ENCODE data around the gene CERS2. TPM values are rescaled to one million over a fixed set of nuclear protein-coding genes. Genes with fewer than 3 reads are reported as not detected.

Gene CERS2
- total and polyA plus RNA-seq, 2 of the 13 experiments (the other 11 are each of a cell fraction or from before 2014, with no cell fraction given): 269 to 298 TPM

DNA sequence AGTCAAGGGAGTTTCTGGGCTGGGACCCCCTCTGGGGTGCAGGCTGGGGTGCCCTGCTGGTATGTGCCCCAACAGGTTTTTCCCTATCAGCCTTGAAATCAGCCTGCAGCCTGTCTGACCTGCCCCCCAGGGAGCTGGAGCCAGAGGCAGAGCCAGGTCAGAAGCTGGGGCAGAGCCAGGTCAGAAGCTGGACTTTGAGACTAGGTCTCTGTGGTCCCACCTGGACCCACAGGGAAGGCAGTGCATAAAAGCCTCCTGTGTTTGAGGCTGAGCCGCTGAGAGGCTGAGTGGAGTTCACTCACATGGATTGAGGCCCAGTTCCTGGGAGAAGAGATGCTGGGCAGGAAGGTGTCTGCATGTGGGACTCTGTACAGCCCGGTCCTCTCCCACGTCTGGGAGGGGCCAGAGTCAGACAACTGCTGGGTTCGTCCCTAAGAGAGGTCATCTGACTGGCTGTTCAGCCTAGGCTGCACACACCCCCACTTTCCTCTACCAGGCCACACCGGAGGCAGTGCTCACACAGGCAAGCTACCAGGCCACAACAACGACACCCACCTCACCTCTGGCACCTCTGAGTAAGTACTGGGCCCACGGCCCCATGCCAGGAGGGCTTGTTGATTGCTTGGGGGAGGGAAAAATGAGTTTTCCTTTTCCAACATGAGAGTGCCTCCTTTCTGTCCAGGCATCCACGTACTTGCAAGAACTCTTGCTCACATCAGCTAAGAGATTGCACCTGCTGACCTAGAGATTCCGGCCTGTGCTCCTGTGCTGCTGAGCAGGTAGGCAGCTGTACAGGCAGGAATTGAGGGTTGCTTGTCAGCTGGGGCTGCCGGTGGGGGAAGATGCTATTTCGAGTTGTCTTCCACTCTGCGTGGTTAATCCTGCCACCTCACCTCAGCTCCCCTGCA, 7.4 kb upstream of the CERS2 start, which contains the start of gene ANXA9 (continued):
- TF ChIP-seq RXRB (CRISPR knock-in tag; IDR thresholded peaks at IDR 0.05; ENCODE audit: borderline replicate concordance) (peak; percentile 88), MAFF (IDR thresholded peaks at IDR 0.05; ENCODE audit: low read depth, low read length) (no peak), ZNF468 (CRISPR knock-in tag; IDR thresholded peaks at IDR 0.05) (no peak), KLF13 (CRISPR knock-in tag; IDR thresholded peaks at IDR 0.05) (peak; percentile 50; the same call in 1 of the 2 replicates), ZNF350 (CRISPR knock-in tag; IDR thresholded peaks at IDR 0.05; ENCODE audit: borderline replicate concordance, low read depth) (peak; percentile 70; the same call in 1 of the 2 replicates), ZNF234 (CRISPR knock-in tag; conservative IDR thresholded peaks at IDR 0.05) (no peak), PATZ1 (CRISPR knock-in tag; IDR thresholded peaks at IDR 0.05) (peak; percentile 92), ZSCAN20 (CRISPR knock-in tag; IDR thresholded peaks at IDR 0.05; ENCODE audit: borderline replicate concordance) (no peak), GLI4 (CRISPR knock-in tag; IDR thresholded peaks at IDR 0.05; ENCODE audit: borderline replicate concordance) (no peak), DMAP1 (CRISPR knock-in tag; IDR thresholded peaks at IDR 0.05) (peak; percentile 77; the same call in 1 of the 2 replicates), RAD21 (CRISPR knock-in tag; IDR thresholded peaks at IDR 0.05) (0 out of 2 replicates have a peak, but pooled peaks have one; percentile 3), ZNF33B (CRISPR knock-in tag; IDR thresholded peaks at IDR 0.05) (no peak), ZNF17 (CRISPR knock-in tag; IDR thresholded peaks at IDR 0.05) (no peak), ZNF34 (CRISPR knock-in tag; IDR thresholded peaks at IDR 0.05; ENCODE audit: borderline replicate concordance) (peak; percentile 78; the same call in 1 of the 2 replicates), ZNF749 (CRISPR knock-in tag; IDR thresholded peaks at IDR 0.05; ENCODE audit: borderline replicate concordance) (no peak), FOXK1 (CRISPR knock-in tag; IDR thresholded peaks at IDR 0.05; ENCODE audit: borderline replicate concordance, low read depth) (peak; percentile 40; the same call in 1 of the 2 replicates), ZNF619 (CRISPR knock-in tag; IDR thresholded peaks at IDR 0.05) (peak; percentile 29; the same call in 1 of the 2 replicates), SOX5 (CRISPR knock-in tag; IDR thresholded peaks at IDR 0.05; ENCODE audit: borderline replicate concordance) (peak; percentile 56; the same call in 1 of the 2 replicates), FOXP1 (IDR thresholded peaks at IDR 0.05) (no peak), FOXP1 (CRISPR knock-in tag; IDR thresholded peaks at IDR 0.05) (peak; percentile 21; the same call in 1 of the 2 replicates), ZNF556 (CRISPR knock-in tag; IDR thresholded peaks at IDR 0.05; ENCODE audit: borderline replicate concordance) (peak; percentile 52; the same call in 1 of the 2 replicates)
